T-helper 2 cell treated with Interferon-gamma antibody and Interleukin-4, amounts not matched to agents 5 μg/mL and 100 μg/mL, for 36 hours (primary cell): Measurements from ENCODE around the gene FUT3.
"Not testable (repeated sequence)": the region's sequence is repeated elsewhere in the genome, so short reads cannot be mapped to it uniquely, and the experiment has no call there.

Source experiments
- DNase-seq: peaks from one replicate; pipeline ENCODE4 v3.0.0; 2021; ENCODE audit warnings: low spot score
- H3K27ac Mint-ChIP-seq: one replicate; pipeline ENCODE4 v1.8.0; 2021; ENCODE audit warnings: mild to moderate bottlenecking, mixed read lengths
- H3K27me3 Mint-ChIP-seq: one replicate; pipeline ENCODE4 v1.8.0; 2021; ENCODE audit warnings: low read depth, mixed read lengths
- H3K36me3 Mint-ChIP-seq: one replicate; pipeline ENCODE4 v1.8.0; 2021; ENCODE audit warnings: low read depth, mixed read lengths
- H3K4me1 Mint-ChIP-seq: one replicate; pipeline ENCODE4 v1.8.0; 2021; ENCODE audit warnings: low read depth, mixed read lengths
- H3K4me3 Mint-ChIP-seq: one replicate; pipeline ENCODE4 v1.8.0; 2022; ENCODE audit warnings: mild to moderate bottlenecking, moderate library complexity, mixed read lengths
- H3K9me3 Mint-ChIP-seq: one replicate; pipeline ENCODE4 v1.8.0; 2021; ENCODE audit warnings: mixed read lengths

FUT3 gene

DNA sequence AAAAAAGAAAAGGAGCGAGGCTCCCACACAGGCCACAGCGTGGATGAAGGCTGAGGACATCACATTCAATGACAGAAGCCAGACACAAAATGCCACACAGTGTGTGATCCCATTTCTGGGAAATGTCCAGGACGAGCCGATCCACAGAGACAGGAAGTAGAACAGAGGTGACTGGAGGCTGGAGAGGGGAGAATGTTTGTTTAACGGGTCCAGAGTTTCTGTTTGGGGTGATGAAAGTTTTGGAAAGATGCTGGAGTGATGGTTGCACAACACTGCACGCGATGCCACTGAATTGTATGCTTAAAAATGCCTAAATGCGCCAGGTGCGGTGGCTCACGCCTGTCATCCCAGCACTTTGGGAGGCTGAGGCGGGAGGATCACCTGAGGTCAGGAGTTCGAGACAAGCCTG, 19.7 kb upstream of the FUT3 start:
- no peaks in the 10 kb centered on the region for H3K9me3 Mint-ChIP-seq
- no peak for DNase-seq
- H3K27me3 Mint-ChIP-seq: no peaks in the 10 kb centered on the region
- no peak overlapping the region for H3K4me3 Mint-ChIP-seq
- H3K36me3 Mint-ChIP-seq: no peaks in the 10 kb centered on the region
- H3K4me1 Mint-ChIP-seq: no peaks in the 10 kb centered on the region
- H3K27ac Mint-ChIP-seq: no peak overlapping the region

- no peak for DNase-seq
- no peak overlapping the region for H3K4me3 Mint-ChIP-seq
- no peaks in the 10 kb centered on the region for H3K27me3 Mint-ChIP-seq
- H3K36me3 Mint-ChIP-seq: no peaks in the 10 kb centered on the region
- H3K27ac Mint-ChIP-seq: no peak overlapping the region
- no peaks in the 10 kb centered on the region for H3K9me3 Mint-ChIP-seq
- H3K4me1 Mint-ChIP-seq: no peaks in the 10 kb centered on the region
Measured at GRCh38 chr19:5867201-5868136, 16.2 kb upstream of the FUT3 start.

GRCh38 chr19:5865772-5866171, 14.5 kb upstream of the FUT3 start:
- H3K4me1 Mint-ChIP-seq: no peaks in the 10 kb centered on the region
- no peaks in the 10 kb centered on the region for H3K36me3 Mint-ChIP-seq
- H3K27ac Mint-ChIP-seq: no peak overlapping the region
- no peak overlapping the region for H3K4me3 Mint-ChIP-seq
- H3K27me3 Mint-ChIP-seq: no peaks in the 10 kb centered on the region
- DNase-seq: no peak
- no peaks in the 10 kb centered on the region for H3K9me3 Mint-ChIP-seq

DNA sequence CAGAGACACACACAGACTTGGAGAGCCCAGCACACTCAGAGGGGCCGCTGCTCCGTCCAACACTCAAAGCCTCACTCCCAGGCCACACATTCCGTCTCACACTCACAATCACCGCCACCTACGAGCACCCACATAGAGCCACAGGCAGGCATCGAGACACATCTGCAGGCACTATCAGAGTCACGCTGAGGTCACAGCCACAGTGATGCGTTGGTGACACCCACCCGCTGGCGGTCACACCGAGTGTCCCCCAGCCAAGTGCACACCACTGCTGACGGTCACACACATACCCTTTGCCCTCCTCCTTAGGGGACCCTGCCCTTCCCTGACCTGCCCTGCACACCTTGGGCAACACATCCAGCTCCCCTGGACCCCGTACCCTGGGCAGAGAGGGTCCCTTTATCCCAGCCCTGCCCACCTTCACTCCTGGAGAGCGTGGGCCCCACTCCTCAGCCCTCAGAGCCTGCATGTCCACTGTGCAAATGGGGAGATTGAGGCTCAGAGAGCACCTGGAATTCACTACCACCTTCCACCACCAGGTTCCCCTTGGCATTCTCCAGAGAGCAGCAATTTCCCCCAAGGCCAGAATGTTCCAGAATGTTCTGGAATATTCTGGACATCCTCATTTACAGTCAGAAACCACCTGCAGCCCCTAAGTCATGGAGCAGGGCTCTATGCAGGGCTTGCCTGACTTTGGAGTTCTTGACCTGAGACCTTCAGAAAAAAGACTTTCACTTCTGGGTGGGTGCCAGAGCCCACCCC, 13.7 kb upstream of the FUT3 start:
- H3K27ac Mint-ChIP-seq: no peak overlapping the region
- H3K4me1 Mint-ChIP-seq: no peaks in the 10 kb centered on the region
- DNase-seq: no peak
- no peaks in the 10 kb centered on the region for H3K9me3 Mint-ChIP-seq
- no peak overlapping the region for H3K4me3 Mint-ChIP-seq
- no peaks in the 10 kb centered on the region for H3K36me3 Mint-ChIP-seq
- no peaks in the 10 kb centered on the region for H3K27me3 Mint-ChIP-seq

- no peak overlapping the region for H3K27ac Mint-ChIP-seq
- no peaks in the 10 kb centered on the region for H3K4me1 Mint-ChIP-seq
- no peaks in the 10 kb centered on the region for H3K36me3 Mint-ChIP-seq
- no peaks in the 10 kb centered on the region for H3K27me3 Mint-ChIP-seq
- H3K9me3 Mint-ChIP-seq: no peaks in the 10 kb centered on the region
- H3K4me3 Mint-ChIP-seq: no peak overlapping the region
- no peak for DNase-seq
Measured at GRCh38 chr19:5864013-5864720, 12.9 kb upstream of the FUT3 start.

GRCh38 chr19:5863030-5863665, 11.9 kb upstream of the FUT3 start:
- H3K9me3 Mint-ChIP-seq: no peaks in the 10 kb centered on the region
- H3K4me1 Mint-ChIP-seq: no peaks in the 10 kb centered on the region
- no peak overlapping the region for H3K27ac Mint-ChIP-seq
- no peaks in the 10 kb centered on the region for H3K36me3 Mint-ChIP-seq
- no peak overlapping the region for H3K4me3 Mint-ChIP-seq
- H3K27me3 Mint-ChIP-seq: no peaks in the 10 kb centered on the region
- no peak for DNase-seq

DNA sequence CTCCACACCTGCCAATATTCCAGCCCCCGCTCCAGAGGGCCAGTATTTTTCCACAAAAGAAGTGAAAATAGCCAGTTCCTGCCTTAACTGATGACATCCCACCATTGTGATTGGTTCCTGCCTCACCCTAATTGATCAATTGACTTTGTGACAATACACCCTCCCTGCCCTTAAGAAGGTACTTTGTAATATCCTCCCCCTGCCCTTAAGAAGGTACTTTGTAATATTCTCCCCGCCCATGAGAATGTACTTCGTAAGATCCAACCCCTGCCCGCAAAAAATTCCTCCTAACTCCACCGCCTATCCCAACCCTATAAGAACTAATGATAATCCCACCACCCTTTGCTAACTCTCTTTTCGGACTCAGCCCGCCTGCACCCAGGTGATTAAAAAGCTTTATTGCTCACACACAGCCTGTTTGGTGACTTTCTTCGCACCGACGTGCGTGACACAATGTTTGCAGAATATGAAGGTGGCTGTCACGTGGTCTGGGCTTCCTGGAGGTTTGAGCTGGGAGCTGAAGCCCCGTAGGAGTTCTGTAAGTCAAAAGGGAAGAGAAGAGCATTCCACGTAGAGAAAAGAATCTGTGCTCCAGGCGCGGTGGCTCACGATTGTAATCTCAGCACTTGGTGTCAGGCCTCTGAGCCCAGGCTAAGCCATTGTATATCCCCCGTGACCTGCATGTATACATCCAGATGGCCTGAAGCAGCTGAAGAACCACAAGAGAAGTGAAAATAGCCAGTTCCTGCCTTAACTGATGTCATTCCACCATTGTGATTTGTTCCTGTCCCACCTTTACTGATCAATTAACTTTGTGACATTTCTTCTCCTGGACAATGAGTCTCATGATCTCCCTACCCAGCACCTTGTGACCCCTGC, 6.2 kb upstream of the FUT3 start:
- Mint-ChIP-seq H3K9me3 (no peaks in the 10 kb centered on the region), H3K27ac (no peak overlapping the region), H3K4me3 (no peak overlapping the region), H3K4me1 (peaks cover 4% of the 10 kb centered on the region), H3K36me3 (no peaks in the 10 kb centered on the region), H3K27me3 (peaks cover 2% of the 10 kb centered on the region)
- no peak for DNase-seq

GRCh38 chr19:5855151-5855550, 3.9 kb upstream of the FUT3 start:
- H3K36me3 Mint-ChIP-seq, H3K27me3 Mint-ChIP-seq, H3K4me1 Mint-ChIP-seq, H3K27ac Mint-ChIP-seq, H3K9me3 Mint-ChIP-seq, DNase-seq, H3K4me3 Mint-ChIP-seq: not testable (repeated sequence)

- not testable (repeated sequence) for H3K9me3 Mint-ChIP-seq, H3K4me3 Mint-ChIP-seq, H3K4me1 Mint-ChIP-seq, H3K27ac Mint-ChIP-seq, H3K27me3 Mint-ChIP-seq, H3K36me3 Mint-ChIP-seq, DNase-seq
Measured at GRCh38 chr19:5854121-5854520, 2.9 kb upstream of the FUT3 start.

- Mint-ChIP-seq H3K4me3 (no peak overlapping the region), H3K4me1 (peaks cover 4% of the 10 kb centered on the region), H3K27ac (no peak overlapping the region), H3K36me3 (no peaks in the 10 kb centered on the region), H3K27me3 (peaks cover 2% of the 10 kb centered on the region), H3K9me3 (no peaks in the 10 kb centered on the region)
- DNase-seq: no peak
Measured at GRCh38 chr19:5850743-5851293, 431 bp downstream of the FUT3 start.

DNA sequence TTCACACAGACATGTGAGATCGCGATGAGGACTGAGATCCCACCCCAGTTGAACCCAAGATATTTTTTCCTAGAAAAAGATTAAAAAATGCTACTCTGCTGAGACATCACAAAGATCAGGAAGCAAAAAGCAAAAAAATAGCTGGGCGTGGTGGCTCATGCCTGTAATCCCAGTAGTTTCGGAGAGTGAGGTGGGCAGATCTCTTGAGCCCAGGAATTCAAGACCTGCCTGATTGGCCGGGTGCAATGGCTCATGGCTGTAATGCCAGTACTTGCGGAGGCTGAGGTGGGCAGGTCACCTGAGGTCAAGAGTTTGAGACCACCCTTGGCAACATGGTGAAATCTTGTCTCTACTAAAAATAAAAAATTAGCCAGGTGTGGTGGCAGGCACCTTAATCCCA, 1.1 kb downstream of the FUT3 start:
- DNase-seq: no peak
- Mint-ChIP-seq H3K36me3 (no peaks in the 10 kb centered on the region), H3K9me3 (no peaks in the 10 kb centered on the region), H3K27ac (no peak overlapping the region), H3K4me3 (no peak overlapping the region), H3K27me3 (peaks cover 2% of the 10 kb centered on the region), H3K4me1 (peaks cover 4% of the 10 kb centered on the region)

DNA sequence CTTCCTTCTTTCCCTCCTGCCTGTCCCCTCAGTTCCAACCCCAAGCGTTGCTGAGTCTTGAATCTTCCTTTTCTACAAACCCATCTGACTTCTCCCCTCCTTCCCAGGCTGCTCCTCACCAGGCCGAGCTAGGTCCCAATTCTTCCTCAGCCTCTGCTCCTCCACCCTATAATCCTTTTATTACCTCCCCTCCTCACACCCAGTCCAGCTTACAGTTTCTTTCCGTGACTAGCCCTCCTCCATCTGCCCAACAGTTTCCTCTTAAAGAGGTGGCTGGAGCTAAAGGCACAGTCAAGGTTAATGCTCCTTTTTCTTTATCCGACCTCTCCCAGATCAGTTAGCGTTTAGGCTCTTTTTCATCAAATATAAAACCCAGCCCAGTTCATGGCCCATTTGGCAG, 2.6 kb downstream of the FUT3 start:
- H3K4me1 Mint-ChIP-seq, H3K27me3 Mint-ChIP-seq, H3K27ac Mint-ChIP-seq, H3K9me3 Mint-ChIP-seq, H3K36me3 Mint-ChIP-seq, DNase-seq, H3K4me3 Mint-ChIP-seq: not testable (repeated sequence)

DNA sequence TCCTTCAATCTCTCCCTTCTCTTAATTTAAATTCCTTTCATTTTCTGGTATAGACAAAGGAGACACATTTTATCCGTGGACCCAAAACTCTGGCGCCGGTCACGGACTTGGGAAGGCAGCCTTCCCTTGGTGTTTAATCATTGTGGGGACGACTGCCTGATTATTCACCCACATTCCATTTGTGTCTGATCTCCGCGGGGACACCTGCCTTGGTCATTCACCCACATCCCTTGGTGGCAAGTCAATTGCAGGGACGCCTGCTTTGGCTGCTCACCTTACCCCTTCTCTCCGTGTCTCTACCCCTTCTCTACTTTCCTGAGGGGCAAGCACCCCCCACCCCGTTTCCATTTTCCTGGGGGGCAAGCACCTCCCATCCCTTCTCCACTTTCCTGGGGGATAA, 3.4 kb downstream of the FUT3 start:
- DNase-seq, H3K27me3 Mint-ChIP-seq, H3K36me3 Mint-ChIP-seq, H3K4me3 Mint-ChIP-seq, H3K27ac Mint-ChIP-seq, H3K4me1 Mint-ChIP-seq, H3K9me3 Mint-ChIP-seq: not testable (repeated sequence)
